ENCODE measurements around the gene FXYD1.

Gene FXYD1

DNA sequence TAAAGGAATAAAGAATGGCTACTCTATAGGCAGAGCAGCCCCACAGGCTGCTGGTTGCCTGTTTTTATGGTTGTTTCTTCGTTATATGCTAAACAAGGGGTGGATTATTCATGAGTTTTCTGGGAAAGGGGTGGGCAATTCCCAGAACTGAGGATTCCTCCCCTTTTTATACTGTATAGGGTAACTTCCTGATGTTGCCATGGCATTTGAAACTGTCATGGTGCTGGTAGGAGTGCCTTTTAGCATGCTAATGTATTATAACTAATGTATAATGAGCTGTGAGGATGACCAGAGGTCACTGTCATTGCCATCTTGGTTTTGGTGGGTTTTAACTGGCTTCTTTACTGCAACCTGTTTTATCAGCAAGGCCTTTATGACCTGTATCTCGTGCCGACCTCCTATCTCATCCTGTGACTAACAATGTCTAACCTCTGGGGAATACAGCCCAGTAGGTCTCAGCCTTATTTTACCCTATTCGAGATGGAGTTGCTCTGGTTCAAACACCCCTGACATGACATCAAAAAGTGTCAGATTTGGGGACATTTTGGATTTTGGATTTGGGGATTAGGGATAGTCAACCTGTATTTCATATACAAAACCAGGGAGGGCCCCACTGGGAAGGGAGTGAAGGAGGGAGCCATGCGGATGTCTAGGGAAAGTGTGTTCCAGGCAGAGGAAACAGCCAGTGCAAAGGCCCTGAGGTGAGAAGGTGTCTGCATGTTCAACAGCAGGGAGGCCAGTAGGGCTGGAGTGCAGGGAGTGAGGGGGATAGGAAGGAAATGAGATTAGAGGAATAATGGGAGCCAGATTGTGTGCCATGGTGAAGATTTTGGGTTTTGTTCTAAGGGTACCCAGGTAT, 26.8 kb downstream of the FXYD1 start:
- no peak for DNase-seq

DNA sequence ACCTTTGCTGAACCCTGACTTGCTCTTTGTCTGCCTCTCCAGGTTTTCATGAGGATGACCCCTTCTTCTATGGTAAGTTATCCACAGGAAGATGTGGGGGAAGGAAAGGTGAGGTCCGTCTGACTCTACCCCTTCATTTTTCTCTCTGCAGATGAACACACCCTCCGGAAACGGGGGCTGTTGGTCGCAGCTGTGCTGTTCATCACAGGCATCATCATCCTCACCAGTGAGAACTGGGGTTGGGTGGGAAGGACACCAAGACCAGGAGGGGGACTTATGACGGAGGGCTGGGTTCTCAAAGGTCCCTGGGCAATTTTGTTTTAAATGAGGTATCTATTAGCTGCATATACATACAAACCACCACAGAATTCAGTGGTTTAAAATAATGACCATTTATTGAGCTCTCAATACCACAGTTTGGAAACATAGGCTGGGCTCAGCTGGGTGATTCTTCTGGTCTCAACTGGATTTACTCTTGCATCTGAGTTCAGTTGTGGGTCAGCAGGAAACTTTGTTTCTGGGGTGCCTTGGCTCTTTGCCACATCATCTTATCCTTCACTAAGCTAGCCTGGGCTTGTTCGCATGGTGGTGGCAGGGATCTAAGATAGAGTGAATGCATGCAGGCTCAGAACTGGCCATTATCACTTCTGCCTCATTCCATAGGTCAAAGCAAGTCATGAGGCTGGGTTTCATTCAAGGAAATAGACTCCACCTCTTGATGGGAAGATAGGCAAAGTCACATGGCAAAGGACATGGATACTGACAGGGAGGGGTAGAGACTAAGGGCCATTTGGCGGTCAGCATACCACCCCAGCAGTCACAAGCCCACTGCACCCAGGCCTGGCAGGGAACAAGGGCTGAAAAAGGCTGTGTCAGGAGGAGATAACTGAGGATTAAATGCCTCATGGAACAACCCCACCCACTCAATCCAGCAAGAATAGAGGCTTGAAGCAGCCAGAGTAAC, 27.8 kb downstream of the FXYD1 start:
- no peak for DNase-seq

DNA sequence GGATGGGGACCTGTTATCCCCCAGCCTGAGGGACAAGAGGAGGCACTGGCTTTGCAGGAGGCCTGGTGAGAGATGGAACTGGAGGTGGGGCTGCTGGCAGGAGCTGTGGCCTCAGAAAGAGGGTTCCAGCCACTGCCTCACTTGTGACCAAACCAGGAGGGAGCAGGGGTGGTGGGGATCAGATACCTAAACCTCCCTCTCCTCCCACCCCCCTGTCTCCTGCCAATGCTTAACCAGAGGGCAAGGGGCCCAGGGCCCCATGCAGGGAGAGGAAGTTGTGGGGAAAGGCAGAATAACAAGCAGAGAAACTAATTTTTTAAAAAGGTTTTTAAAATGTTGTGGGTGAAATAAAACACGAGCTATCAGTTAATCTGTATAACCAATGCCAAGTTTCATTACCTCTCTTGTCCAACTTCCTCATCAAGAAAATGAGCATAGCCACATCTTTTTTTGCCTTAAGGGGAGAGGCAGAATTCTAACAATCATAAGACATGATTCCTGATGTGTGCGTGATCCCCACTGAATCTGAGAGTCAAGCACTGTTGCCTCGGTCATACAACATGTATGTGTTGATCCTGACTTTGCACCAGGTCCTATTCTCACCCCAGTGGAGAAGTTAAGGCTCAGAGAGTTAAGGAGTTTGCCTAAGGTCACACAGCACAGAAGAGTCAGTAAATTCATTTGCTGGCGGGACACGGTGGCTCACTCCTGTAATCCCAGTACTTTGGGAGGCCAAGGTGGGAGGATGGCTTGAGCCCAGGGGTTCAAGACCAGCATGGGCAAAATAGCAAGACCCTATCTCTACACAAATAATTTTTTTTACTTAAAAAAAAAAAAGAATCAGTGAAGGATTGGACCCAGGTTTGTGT, 28.9 kb downstream of the FXYD1 start:
- no peak for DNase-seq

DNA sequence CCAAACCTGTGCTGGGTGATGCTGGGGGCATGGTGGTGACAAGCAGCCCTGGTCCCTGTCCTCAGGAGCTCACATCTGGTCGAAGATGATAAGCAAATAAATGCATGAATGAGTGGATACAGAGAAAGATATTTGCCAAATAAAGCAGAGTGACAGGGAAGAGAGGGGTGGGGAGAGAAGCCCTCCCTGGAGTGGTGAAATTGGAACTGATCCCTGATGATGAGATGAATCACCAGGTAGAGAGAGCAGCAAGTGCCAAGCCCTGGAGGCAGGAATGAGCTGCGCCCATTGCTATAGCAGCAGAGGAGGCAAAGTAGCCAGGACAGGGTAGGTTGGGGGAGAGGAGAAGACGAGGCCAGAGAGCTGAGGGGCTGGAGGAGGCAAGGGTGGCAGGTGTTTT, 29.6 kb downstream of the FXYD1 start:
- DNase-seq = peak; percentile 72

DNA sequence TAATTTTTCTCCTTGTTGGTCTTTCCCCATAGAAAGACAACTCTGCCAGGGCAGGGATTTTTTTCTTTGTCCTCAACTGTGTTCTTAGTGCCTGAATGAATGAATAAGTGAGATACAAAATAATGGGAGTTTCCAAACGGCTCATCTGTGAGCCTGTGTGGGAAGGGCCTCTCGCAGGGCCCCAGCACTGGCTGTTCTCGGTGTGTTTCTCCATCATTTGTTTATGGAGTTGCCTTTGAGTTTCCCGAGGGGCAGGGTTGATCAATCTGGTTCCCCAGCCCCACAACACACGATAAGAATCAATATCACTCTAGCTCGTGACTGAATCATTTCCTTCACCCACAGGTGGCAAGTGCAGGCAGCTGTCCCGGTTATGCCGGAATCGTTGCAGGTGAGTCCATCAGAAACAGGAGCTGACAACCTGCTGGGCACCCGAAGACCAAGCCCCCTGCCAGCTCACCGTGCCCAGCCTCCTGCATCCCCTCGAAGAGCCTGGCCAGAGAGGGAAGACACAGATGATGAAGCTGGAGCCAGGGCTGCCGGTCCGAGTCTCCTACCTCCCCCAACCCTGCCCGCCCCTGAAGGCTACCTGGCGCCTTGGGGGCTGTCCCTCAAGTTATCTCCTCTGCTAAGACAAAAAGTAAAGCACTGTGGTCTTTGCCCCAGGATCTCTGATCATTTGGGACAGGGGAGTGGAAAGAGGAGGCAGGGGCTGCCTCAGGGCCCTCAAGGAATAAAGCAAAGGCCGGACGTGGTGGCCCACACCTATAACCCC, 30.8 kb downstream of the FXYD1 start:
- DNase-seq = no peak

DNA sequence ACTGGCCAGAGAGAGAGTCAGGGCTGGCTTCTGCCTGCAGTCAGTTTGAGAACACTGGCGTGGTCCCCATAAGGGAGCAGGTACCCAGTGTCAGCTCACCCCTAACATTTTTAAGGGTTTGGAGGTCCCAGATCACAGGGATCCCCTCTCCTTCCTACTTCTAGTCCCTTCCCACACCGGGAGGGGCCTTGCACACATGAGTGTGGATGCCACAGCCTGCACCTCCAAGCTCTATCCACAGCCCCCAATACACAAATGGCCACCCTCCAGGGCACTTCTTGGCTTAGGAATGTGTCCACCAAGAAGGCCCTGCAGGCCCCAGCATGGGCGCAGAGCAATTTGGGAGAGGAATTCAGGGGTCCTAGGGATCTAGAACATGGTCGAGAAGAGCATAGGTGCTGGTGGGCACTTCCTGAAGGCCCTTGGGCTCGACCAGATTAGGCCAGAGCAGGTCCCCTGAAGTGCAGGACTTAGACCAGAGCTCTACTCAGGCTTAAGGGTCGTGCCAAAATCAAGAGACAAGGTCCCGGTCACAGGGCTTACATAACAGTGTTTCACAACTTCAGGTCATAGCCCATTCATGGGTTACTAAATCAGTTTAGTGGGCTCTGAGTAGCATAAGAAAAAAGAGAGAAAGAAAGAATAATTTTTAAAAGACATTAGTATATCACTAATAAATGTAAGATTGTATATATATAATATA, 31.9 kb downstream of the FXYD1 start:
- DNase-seq = no peak

DNA sequence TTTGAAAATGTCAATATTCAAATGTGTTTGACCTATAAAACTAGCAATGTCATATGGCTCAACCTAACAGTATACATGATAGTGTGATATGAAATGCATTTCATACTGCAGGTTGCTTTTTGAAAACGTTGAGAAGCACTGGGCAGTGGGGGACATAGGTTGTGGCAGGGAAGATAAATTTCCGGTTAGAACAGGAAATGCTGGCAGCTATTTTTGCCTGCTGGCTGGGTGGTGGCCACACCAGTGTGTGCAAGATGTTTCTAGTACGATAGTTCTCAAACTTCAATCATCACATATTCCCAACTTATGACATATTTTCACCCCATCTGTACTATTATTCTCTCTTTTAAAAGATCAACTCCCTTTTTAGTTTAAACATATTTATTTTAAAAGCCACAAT, 33.1 kb downstream of the FXYD1 start:
- DNase-seq = no peak

DNA sequence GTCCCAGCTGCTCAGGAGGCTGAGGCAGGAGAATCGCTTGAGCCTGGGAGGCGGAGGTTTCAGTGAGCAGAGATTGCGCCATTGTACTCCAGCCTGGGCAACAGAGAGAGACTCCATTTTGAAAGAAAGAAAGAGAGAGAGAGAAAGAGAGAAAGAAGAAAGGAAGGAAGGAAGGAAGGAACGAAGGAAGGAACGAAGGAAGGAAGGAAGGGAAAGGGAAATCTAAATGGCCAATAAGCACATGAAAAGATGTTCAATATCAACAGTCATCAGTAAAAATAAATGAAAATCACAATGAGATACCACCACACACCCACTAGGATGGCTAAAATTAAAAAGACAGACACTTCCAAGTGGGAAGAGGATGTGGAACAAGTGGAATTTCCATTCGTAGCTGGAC, 35.6 kb downstream of the FXYD1 start:
- no peak for DNase-seq

DNA sequence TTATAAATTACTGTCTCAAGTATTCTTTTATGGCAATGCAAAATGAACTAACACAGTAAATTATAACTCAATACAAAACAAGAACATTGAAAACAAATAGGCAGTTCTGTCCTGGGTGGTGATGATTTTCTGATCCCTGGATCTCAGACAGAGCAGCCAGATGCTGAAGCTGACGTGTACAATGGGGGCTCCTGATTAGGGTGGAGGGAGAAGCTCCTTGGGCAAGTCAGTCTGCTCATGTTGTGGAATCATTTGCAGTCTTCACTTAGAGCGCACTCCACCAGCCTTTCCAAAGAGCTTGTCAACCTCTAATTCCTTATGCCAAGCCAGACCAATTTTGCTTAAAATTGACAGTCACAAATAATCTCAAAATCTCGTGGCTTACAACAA, 37.6 kb downstream of the FXYD1 start:
- no peak for DNase-seq

DNA sequence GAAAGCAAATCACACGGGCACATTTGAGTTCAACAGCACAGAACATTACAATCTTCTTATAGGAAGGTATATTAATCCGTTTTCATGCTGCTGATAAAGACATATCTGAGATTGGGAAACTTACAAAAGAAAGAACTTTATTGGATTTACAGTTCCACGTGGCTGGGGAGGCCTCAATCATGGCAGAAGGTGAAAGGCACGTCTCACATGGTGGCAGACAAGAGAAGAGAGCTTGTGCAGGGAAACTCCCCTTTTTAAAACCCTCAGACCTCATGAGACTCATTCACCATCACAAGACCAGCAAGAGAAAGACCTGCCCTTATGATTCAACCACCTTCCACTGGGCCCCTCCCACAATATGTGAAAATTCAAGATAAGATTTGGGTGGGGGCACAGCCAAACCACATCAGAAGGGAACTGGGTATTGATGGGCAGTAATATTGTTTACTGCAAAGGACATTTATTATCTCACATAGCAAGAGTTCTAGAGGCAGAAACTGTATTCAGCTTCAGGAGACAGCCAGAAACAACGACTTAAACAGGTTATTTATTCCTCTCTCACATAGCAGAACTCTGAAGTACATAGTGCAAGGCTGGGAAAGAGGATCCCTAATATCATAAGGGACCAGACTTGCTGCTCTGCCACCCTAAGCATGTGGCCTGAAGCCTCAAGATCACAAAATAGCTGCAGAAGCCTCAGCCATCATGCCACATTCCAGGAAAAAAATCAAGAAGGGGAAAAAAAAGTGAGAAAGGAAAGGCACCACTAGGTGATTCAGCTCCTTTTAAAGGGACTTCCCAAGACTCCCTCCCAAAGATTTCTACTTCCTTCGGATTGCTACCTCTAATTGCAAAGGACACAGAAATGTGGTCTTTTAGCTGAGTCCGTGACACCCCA, 39.0 kb downstream of the FXYD1 start:
- no peak for DNase-seq

DNA sequence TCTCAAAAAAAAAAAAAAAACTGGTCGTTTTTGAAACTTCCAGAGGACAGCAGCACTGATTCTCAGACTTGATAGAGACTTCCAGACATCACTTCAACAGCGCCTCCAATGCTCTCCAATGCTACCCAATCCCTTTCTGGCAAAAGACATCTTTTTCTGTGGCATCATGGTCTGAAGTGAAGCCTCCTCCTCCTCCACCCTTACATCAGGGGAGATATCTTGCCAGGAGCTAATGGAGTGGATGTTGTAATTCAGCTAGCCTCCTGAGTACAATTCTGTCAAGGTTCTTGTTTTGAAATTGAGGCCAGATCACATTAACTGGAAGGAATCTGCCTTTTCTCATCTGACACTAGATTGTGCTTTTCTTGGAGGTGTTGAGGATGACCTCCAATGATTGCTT, 40.1 kb downstream of the FXYD1 start:
- no peak for DNase-seq

DNA sequence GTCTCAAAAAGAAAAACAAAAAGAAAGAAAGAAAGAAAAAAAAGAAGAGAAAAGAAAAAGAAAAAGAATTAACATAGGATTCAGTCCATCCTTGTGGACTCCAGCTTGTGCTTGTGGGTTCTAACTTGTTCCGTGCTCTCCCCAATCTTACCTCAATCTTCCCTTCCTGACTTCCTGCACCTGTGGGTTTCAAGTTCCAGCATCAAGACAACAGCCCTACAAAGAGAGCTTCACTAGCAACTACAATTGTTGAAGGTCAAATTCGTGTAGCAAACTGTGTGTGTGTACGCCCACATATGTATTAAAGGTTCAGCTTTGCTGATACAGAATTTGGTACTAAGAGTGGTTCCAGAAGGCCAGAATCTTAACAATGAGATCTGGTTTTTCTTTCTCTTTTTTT, 41.2 kb downstream of the FXYD1 start:
- DNase-seq = no peak

DNA sequence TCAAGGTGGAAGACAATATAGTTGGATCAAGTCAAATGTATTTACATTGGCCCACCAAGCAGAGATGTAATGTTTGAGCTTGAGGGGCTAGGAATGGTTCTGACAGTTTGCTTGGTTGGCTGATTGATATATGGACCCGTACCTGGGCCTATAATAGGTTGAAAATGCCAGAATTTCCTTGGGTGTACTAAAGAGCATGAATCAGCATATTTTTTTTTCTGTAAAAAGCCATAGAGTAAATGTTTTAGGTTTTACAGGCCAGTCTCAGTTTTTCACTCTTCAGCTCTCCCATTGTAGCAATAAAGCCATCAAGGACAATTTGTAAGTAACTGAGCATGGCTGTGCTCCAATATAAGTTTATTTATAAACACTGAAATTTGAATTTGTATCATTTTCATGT, 42.8 kb downstream of the FXYD1 start:
- DNase-seq = no peak

DNA sequence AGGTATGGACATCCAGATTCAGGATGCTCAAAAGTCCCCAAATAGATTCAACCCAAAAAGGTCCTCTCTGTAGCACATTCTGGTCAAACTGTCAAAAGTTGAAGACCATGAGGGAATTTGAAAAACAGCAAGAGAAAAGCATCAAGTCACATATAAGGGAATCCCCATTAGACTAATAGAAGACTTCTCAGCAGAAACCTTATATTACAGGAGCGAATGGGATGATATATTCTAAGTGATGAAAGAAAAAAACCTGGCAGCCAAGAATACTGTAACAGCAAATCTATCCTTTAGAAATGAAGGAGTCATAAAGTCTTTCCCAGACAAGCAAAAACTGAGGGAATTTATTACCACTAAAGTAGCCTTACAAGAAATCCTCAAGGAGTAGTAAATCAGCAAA, 45.6 kb downstream of the FXYD1 start:
- DNase-seq = no peak

DNA sequence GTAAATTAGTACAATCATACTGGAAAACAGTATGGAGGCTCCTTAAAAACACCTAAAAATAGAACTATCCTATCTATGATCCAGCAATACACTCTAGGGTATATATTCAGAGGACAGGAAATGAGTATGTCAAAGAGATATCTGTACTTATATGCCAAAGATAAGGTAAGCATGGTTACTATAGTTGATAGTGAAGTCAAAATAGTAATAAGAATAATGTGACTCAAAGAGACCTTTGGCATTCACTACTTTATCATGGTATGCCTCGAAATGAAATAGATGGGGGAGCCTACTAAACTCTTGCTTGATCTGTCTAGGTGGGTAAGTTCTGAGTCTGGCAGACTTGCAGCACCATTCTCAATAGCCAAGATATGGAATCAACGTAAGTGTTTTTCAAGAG, 46.3 kb downstream of the FXYD1 start:
- DNase-seq = no peak

Data from EL (cell line).